Spleen (tissue), 11 donors: ENCODE data around the gene SHFL. TPM values are rescaled to one million over a fixed set of nuclear protein-coding genes. Genes with fewer than 3 reads are reported as not detected.

Experiments used
- DNase-seq: peaks from one replicate; pipeline ENCODE4 v3.0.0-alpha.2; 2020
- H3K27ac ChIP-seq, 8 donors: fragments of 200-600 bp; sonication (generic) in 7 of 8; 1 replicate in 4 of 8; 2 replicates in 4 of 8; pipeline versions ENCODE4 v1.5.0 to v1.8.0; 2016 to 2021; ENCODE audit warnings: inconsistent platforms in 4 of 8, mild to moderate bottlenecking in 4 of 8, moderate library complexity in 1 of 8
- H3K27me3 ChIP-seq, 7 donors: fragments of 200-600 bp; sonication (generic) in 6 of 7; replicated peaks in 1 of 7; 1 replicate in 4 of 7; 2 replicates in 3 of 7; pipeline versions ENCODE4 v1.5.0 to v1.8.0; 2016 to 2021; ENCODE audit warnings: inconsistent platforms in 3 of 7, mild to moderate bottlenecking in 1 of 7
- H3K36me3 ChIP-seq, 6 donors: fragments of 200-600 bp; sonication (generic) in 5 of 6; 1 replicate in 4 of 6; 2 replicates in 2 of 6; pipeline versions ENCODE4 v1.5.0 to v1.8.0; 2016 to 2021; ENCODE audit warnings: inconsistent platforms in 2 of 6
- H3K4me1 ChIP-seq, 6 donors: fragments of 200-600 bp; sonication (generic) in 5 of 6; 1 replicate in 3 of 6; 2 replicates in 3 of 6; pipeline versions ENCODE4 v1.5.0 to v1.8.0; 2016 to 2021; ENCODE audit warnings: inconsistent platforms in 3 of 6
- H3K4me3 ChIP-seq, 8 donors: fragments of 200-600 bp; sonication (generic) in 7 of 8; 1 replicate in 4 of 8; 2 replicates in 4 of 8; pipeline versions ENCODE4 v1.5.0 to v1.8.0; 2016 to 2021; ENCODE audit warnings: inconsistent platforms in 4 of 8, mild to moderate bottlenecking in 4 of 8, moderate library complexity in 2 of 8
- H3K9me3 ChIP-seq, 8 donors: fragments of 200-600 bp; sonication (generic) in 7 of 8; 1 replicate in 4 of 8; 2 replicates in 4 of 8; pipeline versions ENCODE4 v1.5.0 to v1.8.0; 2016 to 2021; ENCODE audit warnings: inconsistent platforms in 4 of 8
- CTCF ChIP-seq, 11 experiments: fragments of 200-600 bp in 7 of 11; fragments of 450-650 bp in 4 of 11; sonication (generic) in 4 of 11; IDR thresholded peaks in 8 of 11; conservative IDR thresholded peaks in 3 of 11; 1 replicate in 7 of 11; 2 replicates in 4 of 11; pipeline versions ENCODE4 v1.4.0 to v1.8.0; 2016 to 2021; ENCODE audit warnings: antibody characterized with exemption in 11 of 11, inconsistent platforms in 4 of 11, mild to moderate bottlenecking in 1 of 11
- POLR2A ChIP-seq, 3 donors: fragments of 450-650 bp; IDR thresholded peaks; one replicate each; pipeline ENCODE4 v1.5.1; 2017; ENCODE audit warnings: antibody characterized with exemption in 3 of 3, mild to moderate bottlenecking in 1 of 3
- POLR2AphosphoS5 ChIP-seq, 3 donors: sonication (generic); formaldehyde crosslinking; IDR thresholded peaks; one replicate each; pipeline ENCODE4 v1.5.1; 2017; ENCODE audit warnings: antibody characterized with exemption in 3 of 3
- WGBS, 5 donors: extraction: QIAGEN DNeasy Blood & Tissue Kit in 3 of 5; methylation state at CpG; one replicate each; pipeline versions ENCODE4 v1.1.5 to v1.1.7; 2013 to 2018; 5-methylcytosine and 5-hydroxymethylcytosine counted together
- intact Hi-C: fragments of 100-400 bp; cut with DNase I; formaldehyde crosslinking; loops from one replicate; pipeline ENCODE4 v1.15.0; 2023; ENCODE audit warnings: low total_unique reads
- polyA plus RNA-seq, 3 donors: library from polyadenylated mRNA; stranded (reverse); fragments of 200-250 nt; gene quantifications; one replicate each; pipeline ENCODE4 v1.2.1, GENCODE V29; 2013
- total RNA-seq, 7 donors: library from RNA; depleted of rRNA in 3 of 7; stranded (reverse); fragments of >200 nt in 3 of 7; fragmentation: NEBNext Ultra II Directional in 4 of 7; extraction: Animal tissue kit (Norgen Biotek cat#: 25700) in 4 of 7; gene quantifications; one replicate each; pipeline versions ENCODE4 v1.1.0 to v1.2.1, GENCODE V29; 2016 to 2021
- donor health status: healthy with polysubstance abuse.
- donor health status: DM: no; HTN: no; CAD: no; lungs with moderate emphysema.
- donor health status: DM: no; HTN: no; CAD: no.
- donor health status: Bipolar disorder and iron deficiency.
- donor health status: healthy.
- donor health status: DM: no; HTN: no; CAD: no.
- donor health status: DM: yes; HTN: yes; CAD: no.

Gene SHFL
- total and polyA plus RNA-seq, 10 donors: 33.0 to 65.6 (median 55.1) TPM

- peaks cover 4 to 58% (median 53%) of the 10 kb centered on the region in 6 donors for H3K36me3 ChIP-seq
- no peaks in the 10 kb centered on the region for H3K27me3 ChIP-seq
- intact Hi-C loops: loop anchor here (10.0 kb wide), 1 partner anchor 139 kb away; the partner anchor contains the start of gene MRPL4
- H3K27ac ChIP-seq: peak overlapping the region in 2 of 8 donors; percentile 77 to 87
- no peaks in the 10 kb centered on the region for H3K9me3 ChIP-seq
- peak; percentile 71 for DNase-seq
- TF ChIP-seq POLR2A (IDR thresholded peaks at IDR 0.05) (no peak), POLR2AphosphoS5 (IDR thresholded peaks at IDR 0.05) (peak; percentile 44 to 72 (median 48)), CTCF (IDR thresholded peaks at IDR 0.05 in 8 of 11, conservative IDR thresholded peaks at IDR 0.05 in 3 of 11) (no peak)
- WGBS, 5 donors: 85 to 94% (median 87%) methylated on average over 17 to 35 of the region's 35 CpGs
- peaks cover 23 to 95% (median 60%) of the 10 kb centered on the region in 6 donors for H3K4me1 ChIP-seq
- peak overlapping the region in 1 of 8 donors; percentile 16 for H3K4me3 ChIP-seq
These were observed 30.2 kb downstream of the SHFL start for GRCh38 chr19:10116085-10116865.

GRCh38 chr19:10116866-10117616 is 30.9 kb downstream of the SHFL start:
- intact Hi-C loops: loop anchor here (10.0 kb wide), 1 partner anchor 138 kb away; the partner anchor contains the start of gene MRPL4
- peak; percentile 72 for DNase-seq
- TF ChIP-seq POLR2AphosphoS5 (IDR thresholded peaks at IDR 0.05) (no peak), CTCF (IDR thresholded peaks at IDR 0.05 in 8 of 11, conservative IDR thresholded peaks at IDR 0.05 in 3 of 11) (no peak), POLR2A (IDR thresholded peaks at IDR 0.05) (no peak)
- Histone ChIP-seq H3K27me3 (no peaks in the 10 kb centered on the region), H3K4me3 (no peak overlapping the region), H3K4me1 (peaks cover 18 to 87% (median 53%) of the 10 kb centered on the region in 6 donors), H3K36me3 (peaks cover 3 to 54% (median 50%) of the 10 kb centered on the region in 6 donors), H3K9me3 (no peaks in the 10 kb centered on the region), H3K27ac (peak overlapping the region in 1 of 8 donors; percentile 87)
- WGBS, 5 donors: 85 to 90% (median 87%) methylated on average over 19 to 21 of the region's 21 CpGs

- Histone ChIP-seq H3K4me3 (peak overlapping the region; percentile 83 to 99 (median 96)), H3K9me3 (no peaks in the 10 kb centered on the region), H3K27me3 (no peaks in the 10 kb centered on the region), H3K4me1 (peaks cover 7 to 68% (median 33%) of the 10 kb centered on the region in 6 donors), H3K27ac (peak overlapping the region; percentile 60 to 93 (median 86)), H3K36me3 (peaks cover 3 to 50% (median 45%) of the 10 kb centered on the region in 6 donors)
- TF ChIP-seq CTCF (IDR thresholded peaks at IDR 0.05 in 8 of 11, conservative IDR thresholded peaks at IDR 0.05 in 3 of 11) (no peak), POLR2AphosphoS5 (IDR thresholded peaks at IDR 0.05) (no peak), POLR2A (IDR thresholded peaks at IDR 0.05) (no peak)
- WGBS, 5 donors: 42 to 57% (median 52%) methylated on average over 11 to 12 of the region's 12 CpGs
- DNase-seq: peak; percentile 76
- intact Hi-C loops: loop anchor here (10.0 kb wide), 1 partner anchor 136 kb away; the partner anchor contains the start of gene MRPL4
These were observed 32.8 kb downstream of the SHFL start for GRCh38 chr19:10118960-10119359.
